HG03432 (cell line): ENCODE data around the gene DNTT.

ENCODE experiments used
- ATAC-seq: cut with Tn5 transposase; IDR thresholded peaks from one replicate; pipeline ENCODE4 v1.9.1; 2021; ENCODE audit warnings: mild to moderate bottlenecking, moderate library complexity; ENCODE audit not compliant: unreplicated experiment

The DNTT gene

DNA sequence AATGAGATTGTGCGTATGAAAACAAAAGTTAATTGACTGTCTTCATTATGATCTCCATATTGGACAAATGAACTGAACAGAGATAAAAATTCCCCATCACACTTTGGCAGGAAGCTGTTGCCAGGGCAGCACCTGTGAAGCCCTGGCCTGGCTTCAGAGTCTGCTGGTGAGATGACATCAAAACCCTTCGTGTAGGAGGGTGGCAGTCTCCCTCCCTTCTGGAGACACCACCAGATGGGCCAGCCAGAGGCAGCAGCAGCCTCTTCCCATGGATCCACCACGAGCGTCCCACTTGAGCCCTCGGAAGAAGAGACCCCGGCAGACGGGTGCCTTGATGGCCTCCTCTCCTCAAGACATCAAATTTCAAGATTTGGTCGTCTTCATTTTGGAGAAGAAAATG, at the start of gene DNTT:
Gene DNTT, plus strand, starts transcription at position 205 of the 400 bp plus-strand sequence. Its CDS starts 64 bp downstream, at position 269.
- no peak for ATAC-seq

- no peak for ATAC-seq
Measured at GRCh38 chr10:96254976-96255375, 49.3 kb upstream of the DNTT start.

- ATAC-seq = no peak
Measured at GRCh38 chr10:96255549-96256333, 48.5 kb upstream of the DNTT start.

DNA sequence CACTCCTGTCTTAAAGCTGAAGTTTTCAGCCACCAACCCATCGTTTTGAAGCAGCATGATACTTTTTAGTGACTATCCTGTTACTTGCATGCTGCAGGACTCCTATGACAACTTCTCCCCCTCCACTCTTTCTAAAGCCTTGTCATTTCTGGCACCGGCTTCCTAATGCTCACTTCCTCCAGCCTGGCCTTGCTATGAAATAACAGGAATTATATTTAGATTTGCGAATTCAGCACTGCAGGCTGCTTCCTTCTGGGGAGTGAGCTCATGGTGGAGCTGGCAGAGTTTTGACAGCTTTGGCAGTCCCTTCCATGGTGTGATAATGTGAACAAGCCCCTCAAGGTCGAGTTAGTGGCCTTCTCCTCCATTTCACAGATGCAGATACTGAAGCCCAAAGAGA, 46.3 kb upstream of the DNTT start:
- no peak for ATAC-seq

DNA sequence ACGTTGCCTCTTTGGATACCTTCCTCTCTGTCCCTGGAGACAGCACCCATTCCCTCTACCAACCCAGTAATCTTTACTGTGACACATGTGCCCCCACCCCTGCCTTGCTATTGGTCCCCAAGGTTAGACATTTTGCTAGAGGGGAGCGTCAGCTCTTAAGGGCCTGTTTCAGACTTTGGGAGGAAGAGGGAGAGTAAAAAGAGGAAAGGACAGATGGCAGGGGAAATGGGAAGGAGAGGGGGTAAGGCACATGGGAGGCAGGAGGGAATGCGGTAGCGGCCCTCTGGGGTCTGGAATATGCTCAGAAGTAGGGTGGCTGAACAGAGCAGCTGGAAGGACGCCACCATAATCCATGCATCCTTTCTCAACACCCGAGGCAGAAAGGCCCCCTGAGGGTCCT, 45.1 kb upstream of the DNTT start:
- no peak for ATAC-seq

DNA sequence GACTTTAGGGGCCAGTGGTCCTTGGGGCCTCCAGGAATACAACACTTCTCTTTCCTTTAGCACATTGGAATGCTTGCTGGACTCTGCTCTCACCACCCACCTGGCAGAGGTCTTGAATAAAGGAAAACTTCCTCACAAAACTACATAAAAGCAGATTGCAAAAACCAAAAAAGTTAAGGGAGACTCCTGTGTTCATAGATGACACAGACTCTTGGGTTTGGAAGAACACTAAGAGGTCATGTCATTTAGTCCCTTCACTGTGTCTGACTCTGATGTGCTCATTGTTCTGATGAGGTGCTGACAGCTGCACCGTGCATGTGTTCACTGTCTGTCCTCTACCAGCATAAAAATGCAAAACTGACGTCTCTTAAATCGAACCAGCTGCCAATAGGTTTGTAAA, 44.2 kb upstream of the DNTT start:
- no peak for ATAC-seq

DNA sequence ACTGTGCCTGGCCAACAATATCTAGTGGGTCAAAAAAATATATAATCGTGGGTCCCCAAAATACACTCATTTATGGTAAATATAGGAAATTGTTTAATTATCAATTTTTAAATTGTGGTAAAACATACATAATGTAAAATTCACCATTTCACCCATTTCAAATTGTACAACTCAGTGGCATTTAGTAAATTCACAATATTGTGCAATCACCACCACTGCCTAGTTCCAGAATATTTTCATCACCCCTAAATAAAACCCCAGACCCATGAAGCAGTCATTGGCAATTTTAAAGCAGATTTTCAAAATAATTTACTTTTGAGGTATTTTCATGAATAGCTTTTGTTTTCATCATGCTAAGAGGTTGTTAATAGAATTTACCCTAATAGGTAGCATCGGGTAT, 43.1 kb upstream of the DNTT start:
- ATAC-seq = no peak

- ATAC-seq = no peak
Measured at GRCh38 chr10:96261930-96262329, 42.3 kb upstream of the DNTT start.

DNA sequence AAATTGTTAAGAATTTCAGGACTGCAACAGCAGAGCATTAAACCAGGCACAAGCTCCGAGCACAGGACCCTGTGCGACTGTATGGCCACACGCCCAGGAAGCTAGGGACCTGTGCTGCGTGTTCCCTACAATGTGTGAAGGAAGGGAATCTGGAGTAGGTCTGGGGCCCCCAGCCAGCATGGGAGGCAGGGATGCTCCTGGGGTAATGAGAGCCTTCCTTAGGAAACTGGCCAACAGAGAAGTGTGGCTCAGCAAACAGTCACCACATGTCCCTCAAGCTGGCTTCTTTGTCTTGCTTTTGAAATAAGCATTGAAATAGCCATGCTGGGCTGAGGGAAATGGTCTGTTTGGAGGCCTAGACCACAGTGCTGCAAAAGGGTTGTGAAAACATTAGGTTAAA, 41.1 kb upstream of the DNTT start:
- ATAC-seq = no peak

GRCh38 chr10:96263669-96264068, 40.6 kb upstream of the DNTT start:
- peak; percentile 47 for ATAC-seq

- ATAC-seq = no peak
Measured at GRCh38 chr10:96264938-96265337, 39.3 kb upstream of the DNTT start.

- no peak for ATAC-seq
Measured at GRCh38 chr10:96266118-96266770, 38.0 kb upstream of the DNTT start.

DNA sequence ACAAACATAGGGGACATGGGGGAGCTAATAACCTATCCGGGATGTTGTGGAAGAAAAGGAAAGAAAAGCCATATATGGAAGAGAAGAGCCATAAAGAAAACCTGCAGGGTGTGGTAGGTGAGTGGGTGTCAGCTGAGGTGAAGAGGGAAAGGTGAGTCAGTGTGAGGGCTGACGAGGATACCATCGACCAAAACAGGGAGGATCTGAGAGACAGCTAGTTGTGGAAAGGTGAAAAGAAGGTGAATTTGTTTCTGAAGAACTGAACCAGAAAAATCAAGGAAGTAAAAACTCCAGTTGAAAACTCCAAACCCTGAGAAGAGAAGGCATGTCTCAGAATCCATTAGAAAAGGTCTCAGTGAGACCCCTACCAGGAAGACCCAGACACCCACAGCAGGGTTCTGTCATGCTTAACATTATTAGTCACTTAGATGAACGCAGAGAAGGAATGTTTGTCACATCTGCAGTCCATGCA, 37.0 kb upstream of the DNTT start:
- no peak for ATAC-seq

- ATAC-seq = no peak
Measured at GRCh38 chr10:96268341-96268909, 35.8 kb upstream of the DNTT start.

- no peak for ATAC-seq
Measured at GRCh38 chr10:96269438-96270300, 34.6 kb upstream of the DNTT start.

- ATAC-seq = no peak
Measured at GRCh38 chr10:96270571-96270970, 33.7 kb upstream of the DNTT start.

DNA sequence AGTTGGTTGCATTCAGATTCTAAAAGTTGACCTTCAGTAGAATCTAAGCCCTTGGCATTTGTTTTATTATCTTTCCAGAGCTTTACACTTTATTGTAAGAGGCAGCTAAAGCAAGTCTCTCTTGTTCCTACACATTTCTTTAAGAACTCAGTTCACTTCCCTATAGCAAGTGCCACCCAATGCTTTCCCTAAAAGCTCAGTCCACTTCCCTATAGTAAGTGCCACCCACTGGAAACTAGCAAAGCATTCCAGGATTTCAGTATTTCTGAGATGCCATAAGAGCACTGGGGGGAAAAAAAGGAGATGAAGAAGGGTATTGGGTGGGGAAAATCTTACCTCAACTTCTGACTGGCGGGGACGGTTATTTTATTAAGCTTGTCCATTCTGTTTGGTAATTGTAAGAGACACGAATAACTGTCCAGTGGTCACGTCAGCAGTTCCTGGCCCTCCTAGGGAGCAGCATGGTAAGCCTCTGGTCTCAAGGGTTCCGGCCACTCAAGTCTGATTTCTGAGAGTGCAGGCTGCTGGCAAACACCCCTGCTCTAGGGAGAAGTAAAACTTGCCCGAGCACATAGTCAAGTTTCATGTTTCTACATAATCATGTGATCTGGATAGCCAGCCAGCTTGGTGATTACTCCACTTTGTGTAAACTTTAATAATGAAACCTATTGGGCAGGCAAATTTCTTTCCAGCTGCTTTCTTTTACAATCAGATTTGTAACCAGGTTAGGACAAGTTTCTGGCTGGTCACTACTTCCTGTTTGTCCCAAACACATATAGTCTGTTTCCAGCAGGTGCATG, 33.0 kb upstream of the DNTT start, which contains the start of gene BLNK:
Gene BLNK, minus strand, starts transcription at position 554 of the 800 bp plus-strand sequence. Its CDS starts 171 bp downstream, at position 383.
- ATAC-seq = peak; percentile 68

DNA sequence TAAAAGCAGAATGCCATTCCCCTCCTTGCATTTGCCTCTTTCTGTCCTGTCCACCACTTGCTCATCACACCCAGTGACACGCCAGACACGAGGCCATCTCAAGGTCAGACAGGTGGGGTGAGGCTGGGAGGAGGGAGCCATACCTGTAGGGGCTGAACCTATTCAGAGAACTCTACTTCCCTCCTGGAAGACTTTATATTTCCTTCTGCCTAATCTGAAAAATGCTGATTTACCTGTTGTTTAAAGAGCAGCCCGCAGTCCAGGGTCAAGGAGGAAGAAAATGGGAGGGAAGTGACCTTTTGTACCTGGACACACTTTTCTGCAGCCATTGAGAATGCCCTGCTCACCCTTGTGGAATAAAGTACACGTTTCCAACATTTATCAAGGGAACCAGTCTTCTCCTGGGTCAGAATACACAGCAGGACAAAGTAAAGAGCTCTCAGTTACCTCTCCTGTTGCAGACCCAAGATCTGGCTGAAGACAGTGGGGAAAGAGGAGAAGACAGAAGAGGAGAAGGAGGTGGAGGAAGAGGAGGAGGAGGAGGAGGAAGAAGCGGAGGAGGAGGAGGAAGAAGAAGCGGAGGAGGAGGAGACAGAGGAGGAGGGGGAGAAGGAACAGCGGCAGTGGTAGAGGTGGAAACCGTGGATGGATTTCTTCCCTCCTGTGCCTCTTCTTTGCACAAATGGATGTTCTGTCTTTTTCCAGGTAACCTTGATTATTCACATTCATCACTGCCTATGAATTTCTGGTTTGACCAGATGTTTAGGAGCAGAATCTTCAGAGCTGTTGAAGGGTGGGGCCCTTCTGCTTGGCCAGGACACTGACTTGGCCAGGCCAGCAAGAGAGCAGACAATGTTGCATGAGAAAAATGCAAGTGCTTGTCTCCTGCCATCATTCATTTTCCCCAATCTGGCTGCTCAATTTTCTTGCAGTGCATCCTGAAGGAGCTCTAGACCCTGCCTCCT, 31.6 kb upstream of the DNTT start:
- no peak for ATAC-seq
